Mammary epithelial cell (primary cell): ENCODE results near the gene ACER1.

Experiments
- EZH2 ChIP-seq: IDR thresholded peaks from 2 replicates; pipeline ENCODE4 v1.6.1; 2012; ENCODE audit warnings: low read length, inconsistent platforms, borderline replicate concordance
- TF ChIP-seq, protein P1 (sequence below), 2 donors: IDR thresholded peaks in 1 of 2; conservative IDR thresholded peaks in 1 of 2; 2 replicates each; pipeline ENCODE4 v1.5.1; 2011 to 2012; ENCODE audit warnings: inconsistent platforms in 2 of 2, low read length in 2 of 2, mild to moderate bottlenecking in 2 of 2, control low read depth in 1 of 2, low read depth in 1 of 2; ENCODE audit not compliant: insufficient read depth in 1 of 2; ENCODE audit errors: extremely low read depth in 1 of 2

DNA sequence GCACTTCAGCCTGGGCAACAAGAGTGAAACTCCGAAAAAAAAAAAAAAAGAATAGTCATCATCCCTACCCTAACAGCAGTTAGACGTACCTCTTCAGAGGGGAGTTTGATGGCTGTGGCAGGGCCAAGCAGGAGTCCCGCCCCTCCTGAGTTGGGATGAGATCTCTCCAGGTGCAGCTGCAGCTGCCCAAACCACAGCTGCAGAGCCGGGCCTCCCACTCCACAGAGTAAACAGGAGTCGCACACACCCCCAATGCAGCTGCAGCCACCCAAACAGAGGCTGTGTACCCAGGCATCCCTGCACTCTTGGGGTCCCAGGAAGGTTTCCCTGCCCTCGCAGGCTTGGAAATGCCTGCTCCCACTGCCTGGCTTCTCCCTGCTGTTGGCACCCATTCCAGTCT lies 36.2 kb downstream of the ACER1 start:
- TF ChIP-seq, protein P1, sequence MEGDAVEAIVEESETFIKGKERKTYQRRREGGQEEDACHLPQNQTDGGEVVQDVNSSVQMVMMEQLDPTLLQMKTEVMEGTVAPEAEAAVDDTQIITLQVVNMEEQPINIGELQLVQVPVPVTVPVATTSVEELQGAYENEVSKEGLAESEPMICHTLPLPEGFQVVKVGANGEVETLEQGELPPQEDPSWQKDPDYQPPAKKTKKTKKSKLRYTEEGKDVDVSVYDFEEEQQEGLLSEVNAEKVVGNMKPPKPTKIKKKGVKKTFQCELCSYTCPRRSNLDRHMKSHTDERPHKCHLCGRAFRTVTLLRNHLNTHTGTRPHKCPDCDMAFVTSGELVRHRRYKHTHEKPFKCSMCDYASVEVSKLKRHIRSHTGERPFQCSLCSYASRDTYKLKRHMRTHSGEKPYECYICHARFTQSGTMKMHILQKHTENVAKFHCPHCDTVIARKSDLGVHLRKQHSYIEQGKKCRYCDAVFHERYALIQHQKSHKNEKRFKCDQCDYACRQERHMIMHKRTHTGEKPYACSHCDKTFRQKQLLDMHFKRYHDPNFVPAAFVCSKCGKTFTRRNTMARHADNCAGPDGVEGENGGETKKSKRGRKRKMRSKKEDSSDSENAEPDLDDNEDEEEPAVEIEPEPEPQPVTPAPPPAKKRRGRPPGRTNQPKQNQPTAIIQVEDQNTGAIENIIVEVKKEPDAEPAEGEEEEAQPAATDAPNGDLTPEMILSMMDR (conservative IDR thresholded peaks at IDR 0.05 in 1 of 2, IDR thresholded peaks at IDR 0.05 in 1 of 2; ENCODE audit: extremely low read depth in 1 of 2, insufficient read depth in 1 of 2, low read depth in 1 of 2, low read length in 2 of 2): no peak
- no peak for TF ChIP-seq EZH2
